ENCODE measurements around the gene ALKBH5.

Gene ALKBH5

GRCh38 chr17:18183334-18184142, at the start of gene ALKBH5:
ALKBH5 (plus strand) TSS chr17:18183828; CDS start chr17:18184244, 416 bp downstream.
- H3K9me3 ChIP-seq (ENCODE audit: control insufficient read depth, insufficient read depth, low read length) = no peaks in the 10 kb centered on the region
- H3K27me3 ChIP-seq (ENCODE audit: control insufficient read depth, insufficient read depth, low read length) = no peaks in the 10 kb centered on the region
- peak within 1 kb of the TSS; percentile 100 for H3K27ac ChIP-seq (ENCODE audit: low read depth, low read length)
- H3K9ac ChIP-seq (ENCODE audit: low read depth, low read length) = peak within 1 kb of the TSS; percentile 91
- peaks cover 28% of the 10 kb centered on the region for H3K36me3 ChIP-seq (ENCODE audit: control insufficient read depth, insufficient read depth, low read length)
- peak within 1 kb of the TSS; percentile 71 for H3K4me3 ChIP-seq (ENCODE audit: low read depth, low read length)
- H3K4me1 ChIP-seq (ENCODE audit: control insufficient read depth, insufficient read depth, low read length) = peaks cover 25% of the 10 kb centered on the region

DNA sequence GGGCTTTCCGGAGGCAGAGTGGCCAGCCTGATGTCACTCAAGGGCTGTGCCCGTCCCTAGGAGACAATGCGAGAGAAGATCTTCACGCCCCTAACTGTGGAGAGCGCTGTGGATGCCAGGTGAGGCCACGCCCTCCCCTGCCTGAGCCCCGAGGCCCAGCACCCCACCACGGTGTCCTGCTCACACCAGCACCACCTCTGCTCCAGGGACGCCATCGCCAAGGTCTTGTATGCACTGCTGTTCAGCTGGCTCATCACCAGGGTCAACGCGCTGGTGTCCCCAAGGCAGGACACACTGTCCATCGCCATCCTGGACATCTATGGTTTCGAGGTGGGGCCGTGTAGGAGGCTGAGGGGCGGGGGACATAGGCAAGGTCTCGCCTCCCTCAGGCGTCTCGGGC, 47.3 kb upstream of the ALKBH5 start:
- no peaks in the 10 kb centered on the region for H3K36me3 ChIP-seq (ENCODE audit: control insufficient read depth, insufficient read depth, low read length)
- no peak overlapping the region for H3K27ac ChIP-seq (ENCODE audit: low read depth, low read length)
- no peak overlapping the region for H3K9ac ChIP-seq (ENCODE audit: low read depth, low read length)
- no peaks in the 10 kb centered on the region for H3K9me3 ChIP-seq (ENCODE audit: control insufficient read depth, insufficient read depth, low read length)
- H3K4me1 ChIP-seq (ENCODE audit: control insufficient read depth, insufficient read depth, low read length) = no peaks in the 10 kb centered on the region
- no peak overlapping the region for H3K4me3 ChIP-seq (ENCODE audit: low read depth, low read length)
- H3K27me3 ChIP-seq (ENCODE audit: control insufficient read depth, insufficient read depth, low read length) = no peaks in the 10 kb centered on the region

DNA sequence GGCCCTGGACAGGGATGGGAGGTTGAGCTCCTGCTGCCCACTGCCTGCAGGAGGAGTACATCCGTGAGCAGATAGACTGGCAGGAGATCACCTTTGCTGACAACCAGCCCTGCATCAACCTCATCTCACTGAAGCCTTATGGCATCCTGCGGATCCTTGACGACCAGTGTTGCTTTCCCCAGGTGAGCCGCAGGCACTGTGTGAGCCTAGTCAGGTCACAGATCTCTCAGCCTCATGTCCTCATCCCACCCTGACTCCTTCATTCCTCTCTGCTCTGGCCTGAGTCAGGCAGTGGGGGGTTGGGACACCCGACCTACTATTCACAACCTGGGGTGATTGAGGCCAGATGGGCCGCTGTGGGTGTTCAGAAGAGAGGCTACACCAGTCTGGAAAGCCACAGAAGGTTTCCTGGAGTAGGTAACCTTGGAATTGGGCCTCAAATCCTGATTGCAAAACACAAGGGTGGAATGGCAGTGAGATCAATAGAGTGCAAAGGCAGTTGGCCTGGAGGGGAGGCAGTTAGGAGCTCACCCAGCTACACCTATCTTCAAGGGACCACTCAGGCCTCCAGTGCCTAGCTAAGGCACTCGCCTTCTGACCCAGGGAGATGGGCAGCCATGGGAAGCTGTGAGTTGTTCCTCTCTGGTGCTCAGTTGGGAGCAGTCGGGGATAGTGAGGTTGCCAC, 45.4 kb upstream of the ALKBH5 start:
- Histone ChIP-seq H3K4me3 (ENCODE audit: low read depth, low read length) (no peak overlapping the region), H3K27ac (ENCODE audit: low read depth, low read length) (no peak overlapping the region), H3K9me3 (ENCODE audit: control insufficient read depth, insufficient read depth, low read length) (no peaks in the 10 kb centered on the region), H3K4me1 (ENCODE audit: control insufficient read depth, insufficient read depth, low read length) (peaks cover 5% of the 10 kb centered on the region), H3K9ac (ENCODE audit: low read depth, low read length) (no peak overlapping the region), H3K27me3 (ENCODE audit: control insufficient read depth, insufficient read depth, low read length) (no peaks in the 10 kb centered on the region), H3K36me3 (ENCODE audit: control insufficient read depth, insufficient read depth, low read length) (no peaks in the 10 kb centered on the region)

DNA sequence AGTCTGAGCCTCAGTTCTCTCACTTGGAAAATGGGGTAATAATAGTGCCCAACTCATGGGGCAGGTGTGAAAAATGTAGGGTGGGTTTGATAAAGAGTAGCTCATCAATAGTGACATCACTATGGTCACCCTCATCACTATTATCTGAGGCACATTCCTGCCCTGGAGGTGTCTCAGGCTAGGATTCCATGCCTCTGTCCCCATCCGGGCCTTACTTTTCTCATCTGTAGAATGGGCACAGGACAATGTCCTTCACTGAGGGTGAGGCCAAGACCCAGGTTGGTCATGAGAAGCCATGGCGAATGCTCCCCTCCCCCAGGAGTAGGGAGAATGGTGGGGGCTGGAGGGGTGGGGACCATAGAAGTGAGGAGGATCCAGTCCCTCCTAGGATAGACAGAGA, 44.5 kb upstream of the ALKBH5 start:
- H3K27ac ChIP-seq (ENCODE audit: low read depth, low read length) = no peak overlapping the region
- no peak overlapping the region for H3K4me3 ChIP-seq (ENCODE audit: low read depth, low read length)
- H3K9ac ChIP-seq (ENCODE audit: low read depth, low read length) = no peak overlapping the region
- H3K9me3 ChIP-seq (ENCODE audit: control insufficient read depth, insufficient read depth, low read length) = no peaks in the 10 kb centered on the region
- H3K4me1 ChIP-seq (ENCODE audit: control insufficient read depth, insufficient read depth, low read length) = peaks cover 8% of the 10 kb centered on the region
- no peaks in the 10 kb centered on the region for H3K27me3 ChIP-seq (ENCODE audit: control insufficient read depth, insufficient read depth, low read length)
- H3K36me3 ChIP-seq (ENCODE audit: control insufficient read depth, insufficient read depth, low read length) = no peaks in the 10 kb centered on the region

DNA sequence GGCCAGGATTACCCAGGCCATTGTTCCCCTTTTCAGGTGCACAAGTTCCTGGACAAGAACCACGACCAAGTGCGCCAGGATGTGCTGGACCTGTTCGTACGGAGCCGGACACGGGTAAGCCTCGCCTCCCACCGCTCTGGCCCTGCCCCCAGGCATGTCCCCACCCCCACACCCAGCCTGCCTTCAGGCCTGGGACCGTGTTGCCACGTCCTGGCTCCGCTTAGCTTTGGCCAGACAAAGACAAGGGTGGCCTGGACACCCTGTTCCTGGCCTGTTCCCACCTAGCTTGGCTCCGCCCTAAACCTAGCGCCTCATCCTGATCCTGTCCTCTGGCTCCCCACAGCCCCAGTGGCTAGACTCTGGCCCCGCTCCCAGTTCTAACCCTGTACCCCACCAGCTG, 44.1 kb upstream of the ALKBH5 start:
- no peaks in the 10 kb centered on the region for H3K27me3 ChIP-seq (ENCODE audit: control insufficient read depth, insufficient read depth, low read length)
- no peak overlapping the region for H3K27ac ChIP-seq (ENCODE audit: low read depth, low read length)
- no peak overlapping the region for H3K9ac ChIP-seq (ENCODE audit: low read depth, low read length)
- H3K9me3 ChIP-seq (ENCODE audit: control insufficient read depth, insufficient read depth, low read length) = no peaks in the 10 kb centered on the region
- H3K4me1 ChIP-seq (ENCODE audit: control insufficient read depth, insufficient read depth, low read length) = peaks cover 8% of the 10 kb centered on the region
- no peak overlapping the region for H3K4me3 ChIP-seq (ENCODE audit: low read depth, low read length)
- no peaks in the 10 kb centered on the region for H3K36me3 ChIP-seq (ENCODE audit: control insufficient read depth, insufficient read depth, low read length)

GRCh38 chr17:18139949-18140348, 43.7 kb upstream of the ALKBH5 start:
- Histone ChIP-seq H3K9ac (ENCODE audit: low read depth, low read length) (no peak overlapping the region), H3K27me3 (ENCODE audit: control insufficient read depth, insufficient read depth, low read length) (no peaks in the 10 kb centered on the region), H3K4me1 (ENCODE audit: control insufficient read depth, insufficient read depth, low read length) (peaks cover 8% of the 10 kb centered on the region), H3K36me3 (ENCODE audit: control insufficient read depth, insufficient read depth, low read length) (no peaks in the 10 kb centered on the region), H3K9me3 (ENCODE audit: control insufficient read depth, insufficient read depth, low read length) (no peaks in the 10 kb centered on the region), H3K27ac (ENCODE audit: low read depth, low read length) (no peak overlapping the region), H3K4me3 (ENCODE audit: low read depth, low read length) (no peak overlapping the region)

DNA sequence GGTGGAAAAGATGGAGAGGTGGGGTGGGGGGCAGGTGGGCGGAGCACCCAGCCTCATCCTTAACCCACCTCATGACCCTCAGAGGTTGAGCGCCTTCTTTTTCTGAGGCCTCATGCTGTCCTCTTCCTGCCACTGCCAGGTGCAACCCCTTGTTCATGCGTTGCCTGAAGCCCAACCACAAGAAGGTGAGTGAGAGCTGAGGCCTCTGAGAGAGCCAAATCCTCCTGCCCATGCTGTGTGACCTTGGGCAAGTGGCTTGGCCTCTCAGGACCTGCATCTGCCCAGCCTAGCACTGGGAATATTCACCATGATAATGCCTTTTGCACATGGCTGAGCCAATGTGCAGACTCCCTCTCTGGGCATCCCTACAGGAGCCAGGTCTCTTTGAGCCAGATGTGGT, 43.0 kb upstream of the ALKBH5 start:
- no peak overlapping the region for H3K9ac ChIP-seq (ENCODE audit: low read depth, low read length)
- H3K27ac ChIP-seq (ENCODE audit: low read depth, low read length) = no peak overlapping the region
- H3K4me3 ChIP-seq (ENCODE audit: low read depth, low read length) = no peak overlapping the region
- H3K27me3 ChIP-seq (ENCODE audit: control insufficient read depth, insufficient read depth, low read length) = no peaks in the 10 kb centered on the region
- no peaks in the 10 kb centered on the region for H3K9me3 ChIP-seq (ENCODE audit: control insufficient read depth, insufficient read depth, low read length)
- no peaks in the 10 kb centered on the region for H3K36me3 ChIP-seq (ENCODE audit: control insufficient read depth, insufficient read depth, low read length)
- peaks cover 8% of the 10 kb centered on the region for H3K4me1 ChIP-seq (ENCODE audit: control insufficient read depth, insufficient read depth, low read length)

GRCh38 chr17:18141210-18141803, 42.3 kb upstream of the ALKBH5 start:
- H3K9me3 ChIP-seq (ENCODE audit: control insufficient read depth, insufficient read depth, low read length) = no peaks in the 10 kb centered on the region
- no peak overlapping the region for H3K27ac ChIP-seq (ENCODE audit: low read depth, low read length)
- H3K9ac ChIP-seq (ENCODE audit: low read depth, low read length) = no peak overlapping the region
- peaks cover 8% of the 10 kb centered on the region for H3K4me1 ChIP-seq (ENCODE audit: control insufficient read depth, insufficient read depth, low read length)
- no peaks in the 10 kb centered on the region for H3K36me3 ChIP-seq (ENCODE audit: control insufficient read depth, insufficient read depth, low read length)
- H3K4me3 ChIP-seq (ENCODE audit: low read depth, low read length) = no peak overlapping the region
- no peaks in the 10 kb centered on the region for H3K27me3 ChIP-seq (ENCODE audit: control insufficient read depth, insufficient read depth, low read length)

DNA sequence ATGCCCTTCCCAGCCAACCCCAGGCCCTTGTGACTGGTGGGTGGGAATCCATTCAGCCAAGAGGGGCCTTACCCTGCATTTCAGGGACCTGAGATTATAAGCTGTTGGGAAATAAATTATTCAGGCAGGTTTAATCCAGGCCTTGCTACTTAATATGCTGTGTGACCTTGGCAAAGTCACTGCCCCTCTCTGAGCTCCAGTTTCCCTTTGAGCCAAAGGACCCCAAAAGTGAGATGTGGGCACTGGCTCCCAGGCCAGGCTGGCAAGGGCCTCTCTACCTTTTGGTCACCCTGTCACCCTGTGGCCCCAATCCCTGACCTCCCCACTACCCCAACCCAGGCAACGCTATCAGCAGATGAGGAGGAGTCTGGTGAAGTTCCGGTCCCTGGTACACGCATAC, 41.2 kb upstream of the ALKBH5 start:
- Histone ChIP-seq H3K27ac (ENCODE audit: low read depth, low read length) (no peak overlapping the region), H3K27me3 (ENCODE audit: control insufficient read depth, insufficient read depth, low read length) (no peaks in the 10 kb centered on the region), H3K9me3 (ENCODE audit: control insufficient read depth, insufficient read depth, low read length) (no peaks in the 10 kb centered on the region), H3K36me3 (ENCODE audit: control insufficient read depth, insufficient read depth, low read length) (no peaks in the 10 kb centered on the region), H3K9ac (ENCODE audit: low read depth, low read length) (no peak overlapping the region), H3K4me1 (ENCODE audit: control insufficient read depth, insufficient read depth, low read length) (peaks cover 8% of the 10 kb centered on the region), H3K4me3 (ENCODE audit: low read depth, low read length) (no peak overlapping the region)

- H3K27ac ChIP-seq (ENCODE audit: low read depth, low read length) = no peak overlapping the region
- H3K27me3 ChIP-seq (ENCODE audit: control insufficient read depth, insufficient read depth, low read length) = no peaks in the 10 kb centered on the region
- no peak overlapping the region for H3K4me3 ChIP-seq (ENCODE audit: low read depth, low read length)
- no peak overlapping the region; the same call in 1 of the 2 replicates for H3K9ac ChIP-seq (ENCODE audit: low read depth, low read length)
- H3K4me1 ChIP-seq (ENCODE audit: control insufficient read depth, insufficient read depth, low read length) = peaks cover 8% of the 10 kb centered on the region
- no peaks in the 10 kb centered on the region for H3K36me3 ChIP-seq (ENCODE audit: control insufficient read depth, insufficient read depth, low read length)
- no peaks in the 10 kb centered on the region for H3K9me3 ChIP-seq (ENCODE audit: control insufficient read depth, insufficient read depth, low read length)
Measured at GRCh38 chr17:18143044-18143936, 40.3 kb upstream of the ALKBH5 start.

Data from HUES48 (cell line).